Liver (tissue), 9 donors: ENCODE measurements around the gene CASQ2. TPM values are rescaled to one million over a fixed set of nuclear protein-coding genes. Genes with fewer than 3 reads are reported as not detected.

Experiments used
- DNase-seq: peaks from one replicate; pipeline ENCODE4 v3.0.0-alpha.2; 2017; ENCODE audit warnings: low spot score
- H3K27ac ChIP-seq, 2 donors: one replicate each; pipeline ENCODE4 v1.7.0; 2013; ENCODE audit warnings: inconsistent platforms in 2 of 2, low read length in 2 of 2, control low read depth in 1 of 2, low read depth in 1 of 2, mild to moderate bottlenecking in 1 of 2
- H3K27me3 ChIP-seq, 4 donors: one replicate each; pipeline versions ENCODE4 v1.6.1 to v1.7.0; 2013; ENCODE audit warnings: low read length in 3 of 4, inconsistent platforms in 1 of 4, mild to moderate bottlenecking in 1 of 4, moderate library complexity in 1 of 4; ENCODE audit not compliant: control insufficient read depth in 4 of 4, insufficient read depth in 4 of 4
- H3K36me3 ChIP-seq, 4 donors: one replicate each; pipeline versions ENCODE4 v1.6.1 to v1.7.0; 2013; ENCODE audit warnings: low read length in 3 of 4, mild to moderate bottlenecking in 3 of 4, low read depth in 1 of 4, moderate library complexity in 1 of 4; ENCODE audit not compliant: control insufficient read depth in 4 of 4, insufficient read depth in 3 of 4
- H3K4me1 ChIP-seq, 4 donors: one replicate each; pipeline versions ENCODE4 v1.6.1 to v1.7.0; 2013; ENCODE audit warnings: low read length in 3 of 4, mild to moderate bottlenecking in 3 of 4, moderate library complexity in 1 of 4; ENCODE audit not compliant: control insufficient read depth in 4 of 4, insufficient read depth in 4 of 4
- H3K4me3 ChIP-seq, 3 donors: one replicate each; pipeline versions ENCODE4 v1.6.1 to v1.7.0; 2013; ENCODE audit warnings: low read length in 3 of 3, control low read depth in 1 of 3, low read depth in 1 of 3, mild to moderate bottlenecking in 1 of 3
- H3K9ac ChIP-seq, 2 donors: one replicate each; pipeline ENCODE4 v1.7.0; 2013; ENCODE audit warnings: low read length in 2 of 2, mild to moderate bottlenecking in 2 of 2, moderate library complexity in 2 of 2, control low read depth in 1 of 2, low read depth in 1 of 2
- H3K9me3 ChIP-seq, 4 donors: one replicate each; pipeline versions ENCODE4 v1.6.1 to v1.7.0; 2013; ENCODE audit warnings: low read length in 3 of 4; ENCODE audit not compliant: control insufficient read depth in 4 of 4
- ATF3 ChIP-seq: IDR thresholded peaks from 2 replicates; pipeline ENCODE4 v1.6.1; 2016; ENCODE audit warnings: antibody characterized with exemption
- CTCF ChIP-seq: fragments of 150-350 bp; IDR thresholded peaks from 2 replicates; pipeline ENCODE4 v1.5.1; 2017; ENCODE audit warnings: improper control_type of control experiment, low read depth, low read length; ENCODE audit not compliant: missing input control
- EGR1 ChIP-seq, 2 donors: IDR thresholded peaks; 2 replicates each; pipeline ENCODE4 v1.6.1; 2016 to 2018; ENCODE audit warnings: antibody characterized with exemption in 2 of 2, low read depth in 2 of 2
- FOXA1 ChIP-seq: IDR thresholded peaks from 2 replicates; pipeline ENCODE4 v1.6.1; 2016; ENCODE audit warnings: antibody characterized with exemption
- FOXA2 ChIP-seq: IDR thresholded peaks from 2 replicates; pipeline ENCODE4 v1.6.1; 2016; ENCODE audit warnings: antibody characterized with exemption
- HNF4A ChIP-seq, 2 donors: conservative IDR thresholded peaks; 2 replicates each; pipeline ENCODE4 v1.6.1; 2016; ENCODE audit warnings: antibody characterized with exemption in 2 of 2, mild to moderate bottlenecking in 2 of 2
- HNF4G ChIP-seq: IDR thresholded peaks from 2 replicates; pipeline ENCODE4 v1.6.1; 2016; ENCODE audit warnings: antibody characterized with exemption
- JUND ChIP-seq, 2 donors: IDR thresholded peaks; 2 replicates each; pipeline ENCODE4 v1.6.1; 2016; ENCODE audit warnings: antibody characterized with exemption in 2 of 2
- MAX ChIP-seq: IDR thresholded peaks from 2 replicates; pipeline ENCODE4 v1.6.1; 2016; ENCODE audit warnings: antibody characterized with exemption
- NR2F2 ChIP-seq: IDR thresholded peaks from 2 replicates; pipeline ENCODE4 v1.6.1; 2016; ENCODE audit warnings: antibody characterized with exemption
- REST ChIP-seq: IDR thresholded peaks from 2 replicates; pipeline ENCODE4 v1.6.1; 2016; ENCODE audit warnings: antibody characterized with exemption, mild to moderate bottlenecking
- RXRA ChIP-seq, 2 donors: IDR thresholded peaks; 2 replicates each; pipeline ENCODE4 v1.6.1; 2017 to 2018; ENCODE audit warnings: antibody characterized with exemption in 2 of 2, mild to moderate bottlenecking in 1 of 2
- SP1 ChIP-seq: IDR thresholded peaks from 2 replicates; pipeline ENCODE4 v1.6.1; 2018; ENCODE audit warnings: antibody characterized with exemption, mild to moderate bottlenecking
- TAF1 ChIP-seq: conservative IDR thresholded peaks from 2 replicates; pipeline ENCODE4 v1.6.1; 2016; ENCODE audit warnings: antibody characterized with exemption, mild to moderate bottlenecking
- YY1 ChIP-seq: IDR thresholded peaks from 2 replicates; pipeline ENCODE4 v1.6.1; 2016; ENCODE audit warnings: antibody characterized with exemption, mild to moderate bottlenecking
- ZBTB33 ChIP-seq: IDR thresholded peaks from 2 replicates; pipeline ENCODE4 v1.6.1; 2016; ENCODE audit warnings: antibody characterized with exemption
- WGBS: extraction: QIAGEN DNeasy Blood & Tissue Kit; methylation state at CpG from one replicate; pipeline ENCODE4 v1.1.7; 2013; 5-methylcytosine and 5-hydroxymethylcytosine counted together
- polyA plus RNA-seq, 2 donors: library from polyadenylated mRNA; stranded (reverse) in 1 of 2; unstranded in 1 of 2; fragments of 200-250 nt in 1 of 2; fragments of >200 nt in 1 of 2; fragmentation: Nextera tagmentation in 1 of 2; extraction: Ambion mirVana in 1 of 2; gene quantifications; one replicate each; pipeline versions ENCODE4 v1.2.1 to v1.2.3, GENCODE V29; 2013 to 2015
- total RNA-seq, 2 donors: library from RNA; depleted of rRNA; stranded (reverse); fragments of >200 nt; gene quantifications; one replicate each; pipeline ENCODE4 v1.2.3, GENCODE V29; 2014
- donor health status: healthy.
- donor health status: healthy.
- donor health status: healthy.
- donor health status: healthy.
- donor health status: healthy.

The CASQ2 gene
- total and polyA plus RNA-seq, 4 donors, result 0.33 to 1.1 TPM; not detected in 2

- WGBS, result 81% methylated on average over 4 of the region's 4 CpGs
- H3K27me3 ChIP-seq, result no peaks in the 10 kb centered on the region
- H3K4me1 ChIP-seq, result peaks cover 0 to 8% (median under 1%) of the 10 kb centered on the region in 4 donors
- no peak overlapping the region for H3K9ac ChIP-seq
- no peaks in the 10 kb centered on the region for H3K36me3 ChIP-seq
- no peaks in the 10 kb centered on the region for H3K9me3 ChIP-seq
- no peak for DNase-seq
- TF ChIP-seq FOXA1 (no peak), JUND (IDR thresholded peaks at IDR 0.05) (no peak), YY1 (no peak), NR2F2 (no peak), EGR1 (IDR thresholded peaks at IDR 0.05; ENCODE audit: low read depth in 2 of 2) (no peak), FOXA2 (no peak), MAX (no peak), TAF1 (no peak), ZBTB33 (no peak), CTCF (no peak), HNF4G (no peak), RXRA (IDR thresholded peaks at IDR 0.05) (no peak), REST (no peak), SP1 (no peak)
- H3K27ac ChIP-seq, result no peak overlapping the region
- no peak overlapping the region for H3K4me3 ChIP-seq
Observed at GRCh38 chr1:115729756-115730155, 38.8 kb downstream of the CASQ2 start.

- WGBS, result 68% methylated on average over 1 of the region's 1 CpG
- no peak for TF ChIP-seq HNF4A (conservative IDR thresholded peaks at IDR 0.05)
- TF ChIP-seq HNF4G, result no peak
- no peak for TF ChIP-seq FOXA2
- no peak for TF ChIP-seq CTCF
- no peak for TF ChIP-seq ZBTB33
- TF ChIP-seq ATF3, result no peak
- no peak for TF ChIP-seq EGR1 (IDR thresholded peaks at IDR 0.05; ENCODE audit: low read depth in 2 of 2)
- TF ChIP-seq REST, result no peak
- TF ChIP-seq SP1, result no peak
- TF ChIP-seq NR2F2, result no peak
Observed at GRCh38 chr1:115728341-115728740, 40.2 kb downstream of the CASQ2 start.

More at GRCh38 chr1:115728341-115728740, 40.2 kb downstream of the CASQ2 start:
- no peaks in the 10 kb centered on the region for H3K27me3 ChIP-seq
- no peaks in the 10 kb centered on the region for H3K36me3 ChIP-seq
- no peak overlapping the region for H3K9ac ChIP-seq
- no peak overlapping the region for H3K4me3 ChIP-seq
- H3K27ac ChIP-seq, result peak overlapping the region in 1 of 2 donors; percentile 22
- no peaks in the 10 kb centered on the region for H3K9me3 ChIP-seq
- no peak for DNase-seq
- peaks cover 0 to 11% (median under 1%) of the 10 kb centered on the region in 4 donors for H3K4me1 ChIP-seq
